ENCODE measurements around the gene DGKK.

Gene DGKK

DNA sequence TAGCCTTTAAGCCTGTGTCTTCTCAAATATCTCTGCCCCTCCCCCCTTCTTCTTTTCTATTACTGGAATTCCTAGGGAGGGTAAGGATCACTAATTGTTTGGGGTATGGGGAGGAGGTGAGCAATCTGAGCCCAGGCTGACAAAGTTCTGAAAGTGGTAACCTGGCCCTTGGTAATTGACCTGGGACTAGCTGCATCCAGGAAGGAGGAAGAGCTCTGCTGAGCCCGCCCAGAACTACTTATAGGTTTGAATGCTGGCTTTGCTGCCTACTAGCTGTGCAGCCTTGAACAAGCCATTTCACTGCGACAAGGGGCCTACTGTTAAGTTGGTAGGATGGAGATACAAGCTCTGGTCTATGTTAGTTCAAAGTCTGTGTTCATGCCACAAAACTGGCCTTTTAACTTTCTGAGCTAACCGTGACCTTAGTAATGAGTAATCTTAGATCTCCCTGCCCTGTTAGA lies 37.8 kb downstream of the DGKK start:
- WGBS: 83% methylated on average over 3 of the region's 3 CpGs

DNA sequence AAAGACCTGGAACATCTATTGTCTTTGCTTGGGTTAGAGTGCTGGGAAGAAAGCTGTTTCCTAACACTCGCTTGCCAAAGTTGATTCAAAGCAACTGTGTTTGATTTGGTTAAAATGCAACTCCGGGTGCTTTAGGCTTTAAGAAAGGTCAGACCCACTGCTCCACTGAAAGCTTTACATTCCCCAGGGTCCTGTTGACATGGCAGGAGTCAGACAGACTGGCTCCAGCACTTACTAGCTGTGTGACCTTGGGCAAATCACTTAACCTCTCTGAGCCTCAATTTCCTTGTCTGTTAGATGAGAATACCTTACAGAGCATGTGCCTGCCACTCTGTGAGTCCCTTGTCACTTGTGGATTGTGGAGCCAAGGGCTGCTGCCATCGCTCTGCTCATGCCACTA lies 39.0 kb downstream of the DGKK start:
- no peak overlapping the region for H3K23ac ChIP-seq (ENCODE audit: low read length in 2 of 2)
- H2AK5ac ChIP-seq (ENCODE audit: low read length, severe bottlenecking): no peak overlapping the region
- WGBS: 62% methylated on average over 3 of the region's 3 CpGs
- no peak overlapping the region for H3K27ac ChIP-seq (ENCODE audit: low read length, poor library complexity, severe bottlenecking)
- no peak overlapping the region for H2BK12ac ChIP-seq (ENCODE audit: low read length in 2 of 2)
- H3K14ac ChIP-seq (ENCODE audit: low read length in 2 of 2): no peak overlapping the region
- H3K9me3 ChIP-seq (ENCODE audit: control insufficient read depth, low read length): no peaks in the 10 kb centered on the region
- H3K36me3 ChIP-seq (ENCODE audit: control insufficient read depth in 1 of 2, insufficient read depth in 2 of 2, low read depth in 1 of 2, low read length in 2 of 2): no peaks in the 10 kb centered on the region
- H4K8ac ChIP-seq (ENCODE audit: low read length): no peak overlapping the region
- peaks cover 0 to 54% of the 10 kb centered on the region in 2 experiments for H3K27me3 ChIP-seq (ENCODE audit: control insufficient read depth in 1 of 2, insufficient read depth in 1 of 2, low read length in 2 of 2)
- H3K4me2 ChIP-seq (ENCODE audit: low read length, poor library complexity, severe bottlenecking): no peak overlapping the region
- no peaks in the 10 kb centered on the region for H3K79me1 ChIP-seq (replicated peaks; ENCODE audit: low read length, poor library complexity, severe bottlenecking)
- H3K4ac ChIP-seq (ENCODE audit: low read depth in 1 of 2, low read length in 2 of 2): no peak overlapping the region
- no peak for DNase-seq
- H2BK15ac ChIP-seq (ENCODE audit: low read depth, poor library complexity, severe bottlenecking): no peak overlapping the region
- no peak overlapping the region for H3K4me3 ChIP-seq (ENCODE audit: insufficient read depth in 1 of 2, low read depth in 1 of 2, low read length in 2 of 2)
- no peak overlapping the region for H2BK5ac ChIP-seq (ENCODE audit: low read depth, low read length, poor library complexity, severe bottlenecking)
- no peaks in the 10 kb centered on the region for H3K4me1 ChIP-seq (ENCODE audit: control insufficient read depth, insufficient read depth, low read depth, low read length)
- H2AFZ ChIP-seq (ENCODE audit: low read depth, low read length): no peak overlapping the region
- no peak overlapping the region for H3K18ac ChIP-seq (ENCODE audit: low read depth in 1 of 2, low read length in 2 of 2)
- no peak overlapping the region for H3K9ac ChIP-seq (ENCODE audit: low read length)
- H2BK120ac ChIP-seq (ENCODE audit: low read depth, low read length): no peak overlapping the region
- H4K91ac ChIP-seq (ENCODE audit: low read length): no peak overlapping the region

More for the DNA sequence above, 37.8 kb downstream of the DGKK start:
- no peak overlapping the region for H2BK12ac ChIP-seq (ENCODE audit: low read length in 2 of 2)
- H3K27me3 ChIP-seq (ENCODE audit: control insufficient read depth in 1 of 2, insufficient read depth in 1 of 2, low read length in 2 of 2): peaks cover 0 to 63% of the 10 kb centered on the region in 2 experiments
- no peak overlapping the region for H3K18ac ChIP-seq (ENCODE audit: low read depth in 1 of 2, low read length in 2 of 2)
- H3K4ac ChIP-seq (ENCODE audit: low read depth in 1 of 2, low read length in 2 of 2): no peak overlapping the region
- H2BK120ac ChIP-seq (ENCODE audit: low read depth, low read length): no peak overlapping the region
- no peak overlapping the region for H4K91ac ChIP-seq (ENCODE audit: low read length)
- H3K36me3 ChIP-seq (ENCODE audit: control insufficient read depth in 1 of 2, insufficient read depth in 2 of 2, low read depth in 1 of 2, low read length in 2 of 2): no peaks in the 10 kb centered on the region
- H3K27ac ChIP-seq (ENCODE audit: low read length, poor library complexity, severe bottlenecking): no peak overlapping the region
- H2BK15ac ChIP-seq (ENCODE audit: low read depth, poor library complexity, severe bottlenecking): no peak overlapping the region
- no peak for DNase-seq
- no peak overlapping the region for H3K23ac ChIP-seq (ENCODE audit: low read length in 2 of 2)
- H3K4me3 ChIP-seq (ENCODE audit: insufficient read depth in 1 of 2, low read depth in 1 of 2, low read length in 2 of 2): no peak overlapping the region
- H3K9ac ChIP-seq (ENCODE audit: low read length): no peak overlapping the region
- H3K14ac ChIP-seq (ENCODE audit: low read length in 2 of 2): no peak overlapping the region
- no peaks in the 10 kb centered on the region for H3K4me1 ChIP-seq (ENCODE audit: control insufficient read depth, insufficient read depth, low read depth, low read length)
- no peaks in the 10 kb centered on the region for H3K79me1 ChIP-seq (replicated peaks; ENCODE audit: low read length, poor library complexity, severe bottlenecking)
- no peak overlapping the region for H3K4me2 ChIP-seq (ENCODE audit: low read length, poor library complexity, severe bottlenecking)
- no peak overlapping the region for H2AK5ac ChIP-seq (ENCODE audit: low read length, severe bottlenecking)
- H2AFZ ChIP-seq (ENCODE audit: low read depth, low read length): no peak overlapping the region
- no peak overlapping the region for H4K8ac ChIP-seq (ENCODE audit: low read length)
- H3K9me3 ChIP-seq (ENCODE audit: control insufficient read depth, low read length): no peaks in the 10 kb centered on the region
- no peak overlapping the region for H2BK5ac ChIP-seq (ENCODE audit: low read depth, low read length, poor library complexity, severe bottlenecking)

DNA sequence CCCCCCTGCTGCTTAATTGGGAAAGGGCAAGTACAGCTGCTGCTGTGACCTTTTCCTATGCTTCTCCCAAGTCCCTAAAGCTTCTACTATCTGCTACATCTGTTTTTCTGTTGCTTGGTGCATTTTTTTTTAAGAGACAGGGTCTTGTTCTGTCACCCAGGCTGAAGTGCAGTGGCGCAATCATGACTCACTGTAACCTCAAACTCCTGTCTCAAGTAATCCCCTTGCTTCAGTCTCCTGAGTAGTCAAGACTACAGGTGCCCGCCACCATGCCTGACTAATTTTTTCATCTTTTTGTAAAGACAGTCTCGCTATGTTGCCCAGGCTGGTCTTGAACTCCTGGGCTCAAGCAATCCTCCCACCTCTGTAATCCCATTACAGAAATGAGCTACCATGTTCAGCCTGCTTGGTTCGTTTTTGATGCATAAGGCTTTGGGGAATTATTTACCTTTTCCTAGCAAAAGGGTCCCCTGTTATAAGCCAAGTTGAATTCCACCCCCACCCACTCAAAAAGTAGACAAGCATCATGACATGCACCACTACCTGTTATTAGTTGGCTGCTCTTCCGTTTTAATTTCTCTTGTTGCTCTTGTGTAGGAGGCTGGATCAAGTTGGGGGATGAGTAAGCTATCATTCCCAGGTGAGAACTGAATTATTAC lies 39.6 kb downstream of the DGKK start:
- Histone ChIP-seq H3K18ac (ENCODE audit: low read depth in 1 of 2, low read length in 2 of 2) (no peak overlapping the region), H3K4me2 (ENCODE audit: low read length, poor library complexity, severe bottlenecking) (no peak overlapping the region), H3K14ac (ENCODE audit: low read length in 2 of 2) (no peak overlapping the region), H3K9ac (ENCODE audit: low read length) (no peak overlapping the region), H2AFZ (ENCODE audit: low read depth, low read length) (no peak overlapping the region), H4K8ac (ENCODE audit: low read length) (no peak overlapping the region), H3K9me3 (ENCODE audit: control insufficient read depth, low read length) (no peaks in the 10 kb centered on the region), H3K4me1 (ENCODE audit: control insufficient read depth, insufficient read depth, low read depth, low read length) (no peaks in the 10 kb centered on the region), H3K23ac (ENCODE audit: low read length in 2 of 2) (no peak overlapping the region), H3K27ac (ENCODE audit: low read length, poor library complexity, severe bottlenecking) (no peak overlapping the region), H3K4me3 (ENCODE audit: insufficient read depth in 1 of 2, low read depth in 1 of 2, low read length in 2 of 2) (no peak overlapping the region), H3K27me3 (ENCODE audit: control insufficient read depth in 1 of 2, insufficient read depth in 1 of 2, low read length in 2 of 2) (peaks cover 0 to 54% of the 10 kb centered on the region in 2 experiments), H4K91ac (ENCODE audit: low read length) (no peak overlapping the region), H3K79me1 (replicated peaks; ENCODE audit: low read length, poor library complexity, severe bottlenecking) (no peaks in the 10 kb centered on the region), H2BK12ac (ENCODE audit: low read length in 2 of 2) (no peak overlapping the region), H3K4ac (ENCODE audit: low read depth in 1 of 2, low read length in 2 of 2) (no peak overlapping the region), H3K36me3 (ENCODE audit: control insufficient read depth in 1 of 2, insufficient read depth in 2 of 2, low read depth in 1 of 2, low read length in 2 of 2) (no peaks in the 10 kb centered on the region), H2BK5ac (ENCODE audit: low read depth, low read length, poor library complexity, severe bottlenecking) (no peak overlapping the region), H2AK5ac (ENCODE audit: low read length, severe bottlenecking) (no peak overlapping the region), H2BK15ac (ENCODE audit: low read depth, poor library complexity, severe bottlenecking) (no peak overlapping the region), H2BK120ac (ENCODE audit: low read depth, low read length) (no peak overlapping the region)
- WGBS: 71% methylated on average over 5 of the region's 5 CpGs
- DNase-seq: no peak

DNA sequence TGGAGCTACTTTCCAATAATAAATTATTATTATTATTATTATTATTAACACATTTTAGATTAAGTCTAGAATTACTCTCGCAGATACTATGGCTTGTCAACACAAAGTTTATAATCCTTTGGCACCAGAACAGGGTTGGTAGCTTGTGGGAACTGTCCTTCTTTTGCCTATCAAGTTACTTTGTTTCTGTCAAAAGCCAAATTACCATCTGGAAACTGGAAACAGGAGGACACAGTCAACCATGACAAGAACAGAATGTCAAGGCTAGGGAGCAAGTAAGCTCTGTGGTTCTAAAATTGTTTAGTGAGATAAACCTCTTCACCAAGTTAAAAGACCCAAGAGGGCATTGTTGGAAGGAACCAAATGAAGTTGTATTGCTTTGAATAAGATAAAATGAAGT lies 42.5 kb downstream of the DGKK start:
- Histone ChIP-seq H3K14ac (ENCODE audit: low read length in 2 of 2) (no peak overlapping the region), H2AFZ (ENCODE audit: low read depth, low read length) (no peak overlapping the region), H2BK12ac (ENCODE audit: low read length in 2 of 2) (no peak overlapping the region), H2BK120ac (ENCODE audit: low read depth, low read length) (no peak overlapping the region), H3K9ac (ENCODE audit: low read length) (no peak overlapping the region), H3K27me3 (ENCODE audit: control insufficient read depth in 1 of 2, insufficient read depth in 1 of 2, low read length in 2 of 2) (peaks cover 0 to 42% of the 10 kb centered on the region in 2 experiments), H3K4me3 (ENCODE audit: insufficient read depth in 1 of 2, low read depth in 1 of 2, low read length in 2 of 2) (no peak overlapping the region), H4K91ac (ENCODE audit: low read length) (no peak overlapping the region), H2AK5ac (ENCODE audit: low read length, severe bottlenecking) (no peak overlapping the region), H2BK5ac (ENCODE audit: low read depth, low read length, poor library complexity, severe bottlenecking) (no peak overlapping the region), H3K23ac (ENCODE audit: low read length in 2 of 2) (no peak overlapping the region), H3K4me1 (ENCODE audit: control insufficient read depth, insufficient read depth, low read depth, low read length) (no peaks in the 10 kb centered on the region), H3K4ac (ENCODE audit: low read depth in 1 of 2, low read length in 2 of 2) (no peak overlapping the region), H3K4me2 (ENCODE audit: low read length, poor library complexity, severe bottlenecking) (no peak overlapping the region), H3K27ac (ENCODE audit: low read length, poor library complexity, severe bottlenecking) (no peak overlapping the region), H3K18ac (ENCODE audit: low read depth in 1 of 2, low read length in 2 of 2) (no peak overlapping the region), H3K9me3 (ENCODE audit: control insufficient read depth, low read length) (no peaks in the 10 kb centered on the region), H3K79me1 (replicated peaks; ENCODE audit: low read length, poor library complexity, severe bottlenecking) (no peaks in the 10 kb centered on the region), H2BK15ac (ENCODE audit: low read depth, poor library complexity, severe bottlenecking) (no peak overlapping the region), H4K8ac (ENCODE audit: low read length) (no peak overlapping the region), H3K36me3 (ENCODE audit: control insufficient read depth in 1 of 2, insufficient read depth in 2 of 2, low read depth in 1 of 2, low read length in 2 of 2) (no peaks in the 10 kb centered on the region)
- WGBS: no CpG with 5 or more reads among the region's 1 CpG
- DNase-seq: no peak
